ENCODE measurements around the gene THOC2.

THOC2 gene

GRCh38 chrX:123756320-123756719, 23.5 kb upstream of the THOC2 start:
- Histone ChIP-seq H3K27ac (ENCODE audit: insufficient read depth, low read length, poor library complexity, severe bottlenecking) (no peak overlapping the region), H3K27me3 (replicated peaks; ENCODE audit: control insufficient read depth, insufficient read depth, low read length, poor library complexity, severe bottlenecking) (no peaks in the 10 kb centered on the region), H3K9me3 (ENCODE audit: control insufficient read depth, low read length) (no peaks in the 10 kb centered on the region), H3K36me3 (ENCODE audit: control insufficient read depth, insufficient read depth, low read length) (no peaks in the 10 kb centered on the region), H3K4me3 (ENCODE audit: insufficient read depth, low read depth, low read length, poor library complexity, severe bottlenecking) (no peak overlapping the region), H3K4me1 (ENCODE audit: control insufficient read depth, insufficient read depth, low read length, poor library complexity, severe bottlenecking) (no peaks in the 10 kb centered on the region)
- DNase-seq: no peak

GRCh38 chrX:123755107-123755506, 22.3 kb upstream of the THOC2 start:
- Histone ChIP-seq H3K36me3 (ENCODE audit: control insufficient read depth, insufficient read depth, low read length) (no peaks in the 10 kb centered on the region), H3K27ac (ENCODE audit: insufficient read depth, low read length, poor library complexity, severe bottlenecking) (no peak overlapping the region), H3K27me3 (replicated peaks; ENCODE audit: control insufficient read depth, insufficient read depth, low read length, poor library complexity, severe bottlenecking) (no peaks in the 10 kb centered on the region), H3K4me3 (ENCODE audit: insufficient read depth, low read depth, low read length, poor library complexity, severe bottlenecking) (no peak overlapping the region), H3K4me1 (ENCODE audit: control insufficient read depth, insufficient read depth, low read length, poor library complexity, severe bottlenecking) (no peaks in the 10 kb centered on the region), H3K9me3 (ENCODE audit: control insufficient read depth, low read length) (no peaks in the 10 kb centered on the region)
- no peak for DNase-seq

GRCh38 chrX:123753656-123754350, 21.0 kb upstream of the THOC2 start:
- Histone ChIP-seq H3K9me3 (ENCODE audit: control insufficient read depth, low read length) (no peaks in the 10 kb centered on the region), H3K27me3 (replicated peaks; ENCODE audit: control insufficient read depth, insufficient read depth, low read length, poor library complexity, severe bottlenecking) (no peaks in the 10 kb centered on the region), H3K4me1 (ENCODE audit: control insufficient read depth, insufficient read depth, low read length, poor library complexity, severe bottlenecking) (no peaks in the 10 kb centered on the region), H3K27ac (ENCODE audit: insufficient read depth, low read length, poor library complexity, severe bottlenecking) (no peak overlapping the region), H3K36me3 (ENCODE audit: control insufficient read depth, insufficient read depth, low read length) (no peaks in the 10 kb centered on the region), H3K4me3 (ENCODE audit: insufficient read depth, low read depth, low read length, poor library complexity, severe bottlenecking) (no peak overlapping the region)
- DNase-seq: no peak

- H3K27me3 ChIP-seq (replicated peaks; ENCODE audit: control insufficient read depth, insufficient read depth, low read length, poor library complexity, severe bottlenecking): no peaks in the 10 kb centered on the region
- no peak for DNase-seq
- H3K9me3 ChIP-seq (ENCODE audit: control insufficient read depth, low read length): no peaks in the 10 kb centered on the region
- H3K4me3 ChIP-seq (ENCODE audit: insufficient read depth, low read depth, low read length, poor library complexity, severe bottlenecking): no peak overlapping the region
- H3K36me3 ChIP-seq (ENCODE audit: control insufficient read depth, insufficient read depth, low read length): no peaks in the 10 kb centered on the region
- no peaks in the 10 kb centered on the region for H3K4me1 ChIP-seq (ENCODE audit: control insufficient read depth, insufficient read depth, low read length, poor library complexity, severe bottlenecking)
- H3K27ac ChIP-seq (ENCODE audit: insufficient read depth, low read length, poor library complexity, severe bottlenecking): no peak overlapping the region
Observed at GRCh38 chrX:123749643-123750042, 16.8 kb upstream of the THOC2 start.

GRCh38 chrX:123745511-123745910, 12.7 kb upstream of the THOC2 start:
- no peaks in the 10 kb centered on the region for H3K36me3 ChIP-seq (ENCODE audit: control insufficient read depth, insufficient read depth, low read length)
- no peaks in the 10 kb centered on the region for H3K9me3 ChIP-seq (ENCODE audit: control insufficient read depth, low read length)
- no peak overlapping the region for H3K27ac ChIP-seq (ENCODE audit: insufficient read depth, low read length, poor library complexity, severe bottlenecking)
- H3K27me3 ChIP-seq (replicated peaks; ENCODE audit: control insufficient read depth, insufficient read depth, low read length, poor library complexity, severe bottlenecking): no peaks in the 10 kb centered on the region
- H3K4me1 ChIP-seq (ENCODE audit: control insufficient read depth, insufficient read depth, low read length, poor library complexity, severe bottlenecking): no peaks in the 10 kb centered on the region
- DNase-seq: no peak
- no peak overlapping the region for H3K4me3 ChIP-seq (ENCODE audit: insufficient read depth, low read depth, low read length, poor library complexity, severe bottlenecking)

- H3K4me1 ChIP-seq (ENCODE audit: control insufficient read depth, insufficient read depth, low read length, poor library complexity, severe bottlenecking): no peaks in the 10 kb centered on the region
- no peaks in the 10 kb centered on the region for H3K9me3 ChIP-seq (ENCODE audit: control insufficient read depth, low read length)
- no peaks in the 10 kb centered on the region for H3K27me3 ChIP-seq (replicated peaks; ENCODE audit: control insufficient read depth, insufficient read depth, low read length, poor library complexity, severe bottlenecking)
- H3K4me3 ChIP-seq (ENCODE audit: insufficient read depth, low read depth, low read length, poor library complexity, severe bottlenecking): no peak overlapping the region
- no peaks in the 10 kb centered on the region for H3K36me3 ChIP-seq (ENCODE audit: control insufficient read depth, insufficient read depth, low read length)
- no peak overlapping the region for H3K27ac ChIP-seq (ENCODE audit: insufficient read depth, low read length, poor library complexity, severe bottlenecking)
- DNase-seq: no peak
Observed at GRCh38 chrX:123743312-123743711, 10.5 kb upstream of the THOC2 start.

- no peaks in the 10 kb centered on the region for H3K27me3 ChIP-seq (replicated peaks; ENCODE audit: control insufficient read depth, insufficient read depth, low read length, poor library complexity, severe bottlenecking)
- no peaks in the 10 kb centered on the region for H3K36me3 ChIP-seq (ENCODE audit: control insufficient read depth, insufficient read depth, low read length)
- DNase-seq: no peak
- no peaks in the 10 kb centered on the region for H3K4me1 ChIP-seq (ENCODE audit: control insufficient read depth, insufficient read depth, low read length, poor library complexity, severe bottlenecking)
- H3K4me3 ChIP-seq (ENCODE audit: insufficient read depth, low read depth, low read length, poor library complexity, severe bottlenecking): no peak overlapping the region
- H3K27ac ChIP-seq (ENCODE audit: insufficient read depth, low read length, poor library complexity, severe bottlenecking): no peak overlapping the region
- no peaks in the 10 kb centered on the region for H3K9me3 ChIP-seq (ENCODE audit: control insufficient read depth, low read length)
Observed at GRCh38 chrX:123742440-123742839, 9.6 kb upstream of the THOC2 start.

- Histone ChIP-seq H3K27ac (ENCODE audit: insufficient read depth, low read length, poor library complexity, severe bottlenecking) (no peak overlapping the region), H3K9me3 (ENCODE audit: control insufficient read depth, low read length) (no peaks in the 10 kb centered on the region), H3K4me1 (ENCODE audit: control insufficient read depth, insufficient read depth, low read length, poor library complexity, severe bottlenecking) (no peaks in the 10 kb centered on the region), H3K27me3 (replicated peaks; ENCODE audit: control insufficient read depth, insufficient read depth, low read length, poor library complexity, severe bottlenecking) (no peaks in the 10 kb centered on the region), H3K36me3 (ENCODE audit: control insufficient read depth, insufficient read depth, low read length) (no peaks in the 10 kb centered on the region), H3K4me3 (ENCODE audit: insufficient read depth, low read depth, low read length, poor library complexity, severe bottlenecking) (no peak overlapping the region)
- DNase-seq: no peak
Observed at GRCh38 chrX:123740536-123740935, 7.7 kb upstream of the THOC2 start.

- no peak for DNase-seq
- Histone ChIP-seq H3K27me3 (replicated peaks; ENCODE audit: control insufficient read depth, insufficient read depth, low read length, poor library complexity, severe bottlenecking) (no peaks in the 10 kb centered on the region), H3K9me3 (ENCODE audit: control insufficient read depth, low read length) (no peaks in the 10 kb centered on the region), H3K4me1 (ENCODE audit: control insufficient read depth, insufficient read depth, low read length, poor library complexity, severe bottlenecking) (no peaks in the 10 kb centered on the region), H3K27ac (ENCODE audit: insufficient read depth, low read length, poor library complexity, severe bottlenecking) (no peak overlapping the region), H3K4me3 (ENCODE audit: insufficient read depth, low read depth, low read length, poor library complexity, severe bottlenecking) (no peak overlapping the region), H3K36me3 (ENCODE audit: control insufficient read depth, insufficient read depth, low read length) (no peaks in the 10 kb centered on the region)
Observed at GRCh38 chrX:123740006-123740405, 7.2 kb upstream of the THOC2 start.

- Histone ChIP-seq H3K4me1 (ENCODE audit: control insufficient read depth, insufficient read depth, low read length, poor library complexity, severe bottlenecking) (no peaks in the 10 kb centered on the region), H3K27ac (ENCODE audit: insufficient read depth, low read length, poor library complexity, severe bottlenecking) (no peak overlapping the region), H3K27me3 (replicated peaks; ENCODE audit: control insufficient read depth, insufficient read depth, low read length, poor library complexity, severe bottlenecking) (no peaks in the 10 kb centered on the region), H3K36me3 (ENCODE audit: control insufficient read depth, insufficient read depth, low read length) (no peaks in the 10 kb centered on the region), H3K4me3 (ENCODE audit: insufficient read depth, low read depth, low read length, poor library complexity, severe bottlenecking) (no peak overlapping the region), H3K9me3 (ENCODE audit: control insufficient read depth, low read length) (no peaks in the 10 kb centered on the region)
- DNase-seq: no peak
Observed at GRCh38 chrX:123739474-123739873, 6.6 kb upstream of the THOC2 start.
